HepG2 (cell line): ENCODE results near the gene GSTM1. TPM values are rescaled to one million over a fixed set of nuclear protein-coding genes. Genes with fewer than 3 reads are reported as not detected.

Experiments
- ATAC-seq: fragments of 200-7000 bp; cut with Tn5 transposase; 3 replicates; pipeline ENCODE4 v1.9.1; 2020; ENCODE audit warnings: mild to moderate bottlenecking, moderate library complexity
- BruUV-seq: library from RNA; stranded (reverse); fragments of 400-500 nt; replicated peaks from 2 replicates; lab custom pipeline; 2021; lab: Mats Ljungman, UMichigan
- CTCF ChIA-PET: fragments of 300-600 bp; formaldehyde crosslinking; extraction: SDS; loops from one replicate; lab custom pipeline; 2021; ENCODE audit warnings: low total read pairs, inconsistent platforms, low intra/inter-chr PET ratio; lab: Yijun Ruan, JAX
- POLR2A ChIA-PET: fragments of 350-600 bp; sonication (Branson Sonifier 250); formaldehyde crosslinking; loops from one replicate; lab custom pipeline; 2020; ENCODE audit warnings: antibody characterized with exemption, inconsistent platforms; lab: Yijun Ruan, JAX
- DNase-seq: peaks from one replicate; pipeline ENCODE4 v3.0.0-alpha.2; 2015; ENCODE audit warnings: low spot score
- FAIRE-seq: peaks from 3 replicates; lab custom pipeline; 2011; peaks lifted over from hg19 to GRCh38; lab: Jason Lieb, UNC
- H2AFZ ChIP-seq: one replicate; pipeline ENCODE4 v1.6.1; 2011; ENCODE audit warnings: low read length, inconsistent platforms
- H3K27ac ChIP-seq: fragments of 300-600 bp; 3 replicates; pipeline ENCODE4 v1.8.0; 2011; ENCODE audit warnings: mixed run types, mild to moderate bottlenecking, mixed read lengths, low read length, inconsistent platforms; ENCODE audit not compliant: insufficient read depth; ENCODE audit errors: extremely low read length
- H3K27me3 ChIP-seq, 2 experiments: fragments of 200-600 bp in 1 of 2; 2 replicates in 1 of 2; 3 replicates in 1 of 2; pipeline versions ENCODE4 v1.6.0 to v1.8.0; 2011; ENCODE audit warnings: low read length in 2 of 2, mild to moderate bottlenecking in 2 of 2, moderate library complexity in 2 of 2, inconsistent platforms in 1 of 2; ENCODE audit not compliant: insufficient read depth in 2 of 2, control insufficient read depth in 1 of 2
- H3K36me3 ChIP-seq, 2 experiments: fragments of 200-600 bp in 1 of 2; replicated peaks in 1 of 2; 2 replicates in 1 of 2; 3 replicates in 1 of 2; pipeline versions ENCODE4 v1.5.1 to v1.8.0; 2011; ENCODE audit warnings: low read length in 2 of 2, inconsistent platforms in 1 of 2; ENCODE audit not compliant: insufficient read depth in 2 of 2, control insufficient read depth in 1 of 2
- H3K4me1 ChIP-seq: 2 replicates; pipeline ENCODE4 v1.5.1; 2012; ENCODE audit warnings: low read length, inconsistent platforms; ENCODE audit not compliant: insufficient read depth
- H3K4me2 ChIP-seq: 2 replicates; pipeline ENCODE4 v1.6.0; 2011; ENCODE audit warnings: low read depth, low read length, inconsistent platforms
- H3K4me3 ChIP-seq, 3 experiments: fragments of 200-600 bp in 1 of 3; sonication (generic), shearing (Covaris generic) in 1 of 3; replicated peaks in 1 of 3; 2 replicates each; pipeline ENCODE4 v1.5.1; 2011 to 2016; ENCODE audit warnings: low read length in 3 of 3, inconsistent platforms in 2 of 3, low read depth in 2 of 3, mild to moderate bottlenecking in 2 of 3, control low read depth in 1 of 3, mixed read lengths in 1 of 3; ENCODE audit not compliant: insufficient read depth in 1 of 3
- H3K79me2 ChIP-seq: one replicate; pipeline ENCODE4 v1.6.1; 2011; ENCODE audit warnings: low read length, inconsistent platforms; ENCODE audit not compliant: insufficient read depth
- H3K9ac ChIP-seq: 2 replicates; pipeline ENCODE4 v1.6.0; 2011; ENCODE audit warnings: mild to moderate bottlenecking, low read depth, low read length, inconsistent platforms; ENCODE audit not compliant: insufficient read depth
- H3K9me3 ChIP-seq: 2 replicates; pipeline ENCODE4 v1.5.1; 2012; ENCODE audit warnings: mild to moderate bottlenecking, low read length
- H4K20me1 ChIP-seq: 2 replicates; pipeline ENCODE4 v1.6.0; 2011; ENCODE audit warnings: inconsistent platforms, mild to moderate bottlenecking, low read length, moderate library complexity; ENCODE audit not compliant: insufficient read depth
- BHLHE40 ChIP-seq: IDR thresholded peaks from 2 replicates; pipeline ENCODE4 v1.6.1; 2011; ENCODE audit warnings: low read length, improper control_type of control experiment
- ESRRA ChIP-seq: sonication (generic); formaldehyde crosslinking; IDR thresholded peaks from 2 replicates; pipeline ENCODE4 v1.5.1; 2020; ENCODE audit warnings: mild to moderate bottlenecking, low read depth, missing genetic modification reagents
- FOXA3 ChIP-seq: IDR thresholded peaks from 2 replicates; pipeline ENCODE4 v1.6.1; 2016; ENCODE audit warnings: missing genetic modification reagents, missing compliant biosample characterization
- FOXP1 ChIP-seq, 2 experiments: fragments of 450-650 bp in 1 of 2; IDR thresholded peaks; 2 replicates each; pipeline ENCODE4 v1.6.1; 2017 to 2018; ENCODE audit warnings: antibody characterized with exemption in 1 of 2
- MTF1 ChIP-seq: sonication (generic); formaldehyde crosslinking; IDR thresholded peaks from 2 replicates; pipeline ENCODE4 v1.5.0; 2020; ENCODE audit warnings: missing genetic modification reagents
- PAXIP1 ChIP-seq: sonication (generic); formaldehyde crosslinking; conservative IDR thresholded peaks from 2 replicates; pipeline ENCODE4 v1.4.0; 2020; ENCODE audit warnings: mild to moderate bottlenecking, missing genetic modification reagents, moderate library complexity
- REST ChIP-seq, 2 experiments: IDR thresholded peaks; 2 replicates each; pipeline ENCODE4 v1.6.1; 2011 to 2012; ENCODE audit warnings: low read length in 2 of 2, borderline replicate concordance in 1 of 2, low read depth in 1 of 2, mild to moderate bottlenecking in 1 of 2, moderate library complexity in 1 of 2
- SIN3A ChIP-seq: IDR thresholded peaks from 2 replicates; pipeline ENCODE4 v1.6.1; 2011; ENCODE audit warnings: low read depth, mild to moderate bottlenecking, control low read depth, low read length, borderline replicate concordance
- SP140L ChIP-seq: sonication (generic); formaldehyde crosslinking; IDR thresholded peaks from 2 replicates; pipeline ENCODE4 v1.4.0; 2020; ENCODE audit warnings: missing genetic modification reagents, borderline replicate concordance
- ZBTB20 ChIP-seq: sonication (generic); formaldehyde crosslinking; IDR thresholded peaks from 2 replicates; pipeline ENCODE4 v1.8.1; 2023; ENCODE audit warnings: missing genetic modification reagents, low read depth, mild to moderate bottlenecking, borderline replicate concordance
- ZNF609 ChIP-seq: sonication (generic); formaldehyde crosslinking; IDR thresholded peaks from 2 replicates; pipeline ENCODE4 v1.4.0; 2020; ENCODE audit warnings: mild to moderate bottlenecking, missing genetic modification reagents, borderline replicate concordance
- WGBS: methylation state at CpG from one replicate; pipeline ENCODE4 v1.1.6; 2017; ENCODE audit warnings: low lambda C conversion rate; 5-methylcytosine and 5-hydroxymethylcytosine counted together
- in situ Hi-C: cut with HindIII; loops from 2 replicates; pipeline ENCODE4 v1.10.0; 2017; ENCODE audit warnings: low pct_unique_long_range_greater_than_20kb; ENCODE audit not compliant: extremely low pct_ligation_motif_present
- intact Hi-C: fragments of 100-400 bp; cut with micrococcal nuclease; formaldehyde crosslinking; loops from one replicate; pipeline ENCODE4 v1.10.0; 2022; ENCODE audit not compliant: unreplicated experiment
- polyA plus RNA-seq, 8 experiments: library from polyadenylated mRNA; depleted of rRNA in 3 of 8; stranded (reverse) in 7 of 8; unstranded in 1 of 8; fragments of >200 nt; fragmentation: Illumina TruSeq in 4 of 8; extraction: Trizol in 4 of 8; gene quantifications; 2 replicates each; pipeline versions ENCODE4 v1.2.1 to v1.2.3, GENCODE V29; 2011 to 2016; ENCODE audit warnings: low read depth in 4 of 8, missing spikeins in 1 of 8, mixed read lengths in 1 of 8; ENCODE audit not compliant: insufficient read depth in 1 of 8
- total RNA-seq, 5 experiments: library from RNA; depleted of rRNA; stranded (reverse); fragments of >200 nt; fragmentation: Illumina TruSeq; extraction: Trizol; gene quantifications; 2 replicates each; pipeline ENCODE4 v1.2.3, GENCODE V29; 2016; ENCODE audit warnings: low read depth in 1 of 5

Gene GSTM1
- total and polyA plus RNA-seq, 2 of the 13 experiments (the other 11 are each of a cell fraction or from before 2014, with no cell fraction given): 0.42 TPM; not detected in 1

- TF ChIP-seq REST (IDR thresholded peaks at IDR 0.05; ENCODE audit: borderline replicate concordance in 1 of 2, low read depth in 1 of 2, low read length in 2 of 2) (no peak), ZBTB20 (no peak), FOXA3 (CRISPR knock-in tag) (no peak)
These were observed 30.2 kb upstream of the GSTM1 start (continued) for GRCh38 chr1:109657395-109657794.

- H3K9ac ChIP-seq: no peak overlapping the region
- H3K27ac ChIP-seq: no peak overlapping the region
- FAIRE-seq (no peak), ATAC-seq (no peak), DNase-seq (no peak)
- H2AFZ ChIP-seq: no peak overlapping the region
- H3K79me2 ChIP-seq: no peaks in the 10 kb centered on the region
- in situ Hi-C loops: no loop called here
- no TSS peak for BruUV-seq
- 0 out of 5 replicates have a peak, but pooled peaks cover 0 to 4% of the 10 kb centered on the region in 2 experiments for H3K27me3 ChIP-seq
- no peaks in the 10 kb centered on the region; a peak in 2 of 5 replicates for H3K36me3 ChIP-seq
- WGBS: 93% methylated on average over 7 of the region's 7 CpGs
- H3K9me3 ChIP-seq: no peaks in the 10 kb centered on the region
- H3K4me2 ChIP-seq: no peak overlapping the region
- H3K4me3 ChIP-seq: no peak overlapping the region
- H4K20me1 ChIP-seq: no peaks in the 10 kb centered on the region
- intact Hi-C loops: loop anchor here (5.0 kb wide), 1 partner anchor 114 kb away; no protein-coding TSS in a partner anchor
- H3K4me1 ChIP-seq: peaks cover 35% of the 10 kb centered on the region
- ChIA-PET CTCF (no interaction called here), POLR2A (no interaction called here)
- no peak for TF ChIP-seq PAXIP1 (CRISPR knock-in tag)
- TF ChIP-seq SP140L (CRISPR knock-in tag): no peak
- no peak for TF ChIP-seq BHLHE40
- TF ChIP-seq ZNF609 (CRISPR knock-in tag): no peak
- no peak for TF ChIP-seq FOXP1 (IDR thresholded peaks at IDR 0.05)
- no peak for TF ChIP-seq FOXP1 (CRISPR knock-in tag; IDR thresholded peaks at IDR 0.05)
- TF ChIP-seq ESRRA (CRISPR knock-in tag): no peak
- TF ChIP-seq MTF1 (CRISPR knock-in tag): no peak
- no peak for TF ChIP-seq SIN3A
These were observed 29.6 kb upstream of the GSTM1 start for GRCh38 chr1:109657970-109658369.
